Activated CD4-positive, CD25-positive, alpha-beta regulatory T cell treated with anti-CD3 and anti-CD28 coated beads, Interleukin-2, amount 50 U/mL, for 24 hours (primary cell): ENCODE measurements around the gene ARAP3.

ENCODE experiments used
- ATAC-seq, 2 donors: fragments of 150-1000 bp; cut with Tn5 transposase; one replicate each; pipeline ENCODE4 v1.10.0; 2021; ENCODE audit warnings: mild to moderate bottlenecking in 1 of 2, moderate library complexity in 1 of 2

Gene ARAP3

GRCh38 chr5:141669520-141669919 is 12.5 kb downstream of the ARAP3 start:
- no peak for ATAC-seq

DNA sequence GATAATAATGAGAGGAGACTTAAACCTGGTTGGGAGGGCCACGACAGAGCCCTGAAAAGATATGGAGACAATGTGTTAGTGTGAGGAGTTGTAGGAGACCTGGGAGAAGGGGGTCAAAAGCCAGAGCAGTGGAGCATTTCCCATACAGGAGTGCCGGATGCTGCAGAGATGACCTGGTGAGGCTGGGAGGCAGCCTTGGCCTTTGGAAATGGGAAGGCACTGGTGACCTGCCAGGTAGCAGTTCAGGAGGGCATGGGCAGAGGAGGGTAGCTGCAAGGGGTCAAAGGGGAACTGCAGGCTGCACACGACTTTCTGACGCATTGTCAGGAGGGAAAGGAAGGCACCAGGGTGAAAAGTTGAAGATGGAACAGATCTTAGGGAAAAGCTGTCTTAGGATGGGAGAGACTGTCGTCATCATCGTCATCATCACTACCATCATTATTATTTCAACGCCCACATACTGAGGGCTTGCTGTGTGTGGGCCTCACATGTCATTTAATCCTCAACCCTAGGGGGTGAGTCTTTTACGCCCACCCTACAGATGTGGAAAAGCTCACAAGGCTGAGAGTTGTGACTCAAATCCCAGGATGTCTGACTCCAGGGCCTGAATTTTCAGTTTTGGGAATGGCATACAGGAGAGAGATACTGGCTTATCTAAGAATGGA is 13.3 kb downstream of the ARAP3 start:
- ATAC-seq: no peak

DNA sequence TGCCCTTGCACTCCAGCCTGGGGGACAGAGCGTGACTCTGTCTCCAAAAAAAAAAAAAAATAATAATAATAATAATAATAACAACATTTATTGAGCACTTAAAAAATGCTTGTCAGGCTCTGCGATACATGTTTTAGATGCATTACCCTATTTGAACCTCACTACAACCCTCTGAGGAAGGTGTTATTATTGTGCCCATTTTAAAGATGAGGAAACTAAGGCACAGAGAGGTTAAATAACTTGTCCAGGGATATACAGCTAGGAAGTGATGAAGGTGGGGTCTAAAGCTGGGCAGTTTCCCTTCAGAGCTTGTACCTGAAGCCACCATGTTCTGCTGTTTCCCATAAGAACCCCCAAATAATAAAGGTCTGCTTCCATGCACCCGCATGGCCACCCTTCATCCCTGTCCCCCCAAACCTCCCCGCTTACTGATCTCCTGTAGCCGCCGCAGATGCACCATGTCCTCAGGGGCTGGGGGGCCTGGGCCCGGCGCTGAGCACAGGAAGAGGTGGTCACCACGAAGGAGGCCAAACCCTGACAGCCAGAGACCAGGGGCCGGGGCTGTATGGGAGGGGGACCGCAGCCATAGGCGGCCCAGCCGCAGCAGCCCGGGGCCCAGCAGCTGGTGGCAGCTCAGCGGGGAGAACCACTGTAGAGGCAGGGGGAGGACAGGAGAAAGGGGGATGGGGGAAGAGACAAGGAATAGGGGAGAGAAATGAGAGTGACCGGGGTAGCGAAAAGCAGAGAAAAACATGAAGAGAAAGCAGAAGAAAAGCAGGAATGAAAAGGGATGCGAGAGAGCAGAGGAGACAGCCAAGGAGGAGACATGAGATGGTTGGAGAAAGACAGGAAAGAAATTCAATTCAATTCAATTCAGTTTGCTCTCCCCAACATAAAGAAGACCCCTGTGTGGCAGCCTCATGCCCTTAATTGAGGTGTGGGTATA is 15.8 kb downstream of the ARAP3 start:
- ATAC-seq: no peak

DNA sequence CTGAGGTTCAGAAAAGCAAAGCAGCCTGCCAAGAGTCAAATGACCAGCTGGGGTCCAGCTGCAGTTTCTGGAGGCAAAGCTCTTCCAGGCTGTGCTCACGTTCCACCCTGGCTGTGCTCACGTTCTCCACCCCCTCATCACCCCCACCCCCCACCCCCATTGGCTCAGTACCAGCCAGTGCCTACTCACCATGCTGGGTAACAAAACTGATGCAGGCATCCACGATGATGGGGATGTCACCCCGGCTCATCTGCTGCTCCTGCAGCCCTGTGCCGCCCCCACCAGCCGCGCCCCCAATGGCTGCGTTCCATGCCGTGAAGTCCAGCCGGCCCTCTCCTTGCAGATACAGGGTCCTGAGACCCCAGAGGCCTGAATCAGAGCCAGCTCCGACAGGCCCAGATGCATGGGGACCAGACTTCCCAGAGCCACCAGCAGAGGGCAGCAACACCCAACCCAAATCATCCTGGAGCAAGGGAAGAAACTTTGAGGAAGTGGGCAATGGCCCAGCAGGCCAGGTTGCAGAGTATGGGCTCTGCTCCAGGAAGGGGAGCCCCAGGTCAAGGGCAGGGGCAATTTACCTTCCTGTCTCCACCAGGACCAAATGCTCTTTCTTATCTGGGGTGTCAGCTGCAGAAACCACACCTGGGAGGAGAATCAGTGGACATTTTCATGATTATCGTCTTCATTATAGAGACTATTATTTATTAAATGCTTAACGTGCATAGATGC is 17.1 kb downstream of the ARAP3 start:
- peak; percentile 85 to 87 for ATAC-seq

GRCh38 chr5:141663506-141663905 is 18.5 kb downstream of the ARAP3 start:
- no peak for ATAC-seq

DNA sequence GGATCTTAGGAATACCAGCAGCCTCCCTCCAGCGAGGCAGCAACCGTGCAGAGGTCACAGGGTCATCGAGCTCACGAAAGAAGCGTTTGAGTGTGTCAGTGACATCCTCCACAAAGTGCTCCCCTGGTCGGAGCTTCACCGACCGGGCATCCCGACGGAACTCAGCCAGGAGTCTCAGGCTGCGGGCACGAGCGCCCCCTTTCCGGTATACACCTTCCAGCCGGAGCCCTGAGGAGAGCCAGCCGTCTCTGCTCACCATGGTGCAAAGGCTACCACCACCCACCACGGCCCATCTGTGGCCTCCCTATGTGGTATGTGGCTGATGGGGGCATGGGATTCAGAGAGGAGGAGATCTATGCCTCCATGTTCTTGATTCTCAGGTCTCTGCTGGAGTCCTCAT is 20.0 kb downstream of the ARAP3 start:
- ATAC-seq: no peak

DNA sequence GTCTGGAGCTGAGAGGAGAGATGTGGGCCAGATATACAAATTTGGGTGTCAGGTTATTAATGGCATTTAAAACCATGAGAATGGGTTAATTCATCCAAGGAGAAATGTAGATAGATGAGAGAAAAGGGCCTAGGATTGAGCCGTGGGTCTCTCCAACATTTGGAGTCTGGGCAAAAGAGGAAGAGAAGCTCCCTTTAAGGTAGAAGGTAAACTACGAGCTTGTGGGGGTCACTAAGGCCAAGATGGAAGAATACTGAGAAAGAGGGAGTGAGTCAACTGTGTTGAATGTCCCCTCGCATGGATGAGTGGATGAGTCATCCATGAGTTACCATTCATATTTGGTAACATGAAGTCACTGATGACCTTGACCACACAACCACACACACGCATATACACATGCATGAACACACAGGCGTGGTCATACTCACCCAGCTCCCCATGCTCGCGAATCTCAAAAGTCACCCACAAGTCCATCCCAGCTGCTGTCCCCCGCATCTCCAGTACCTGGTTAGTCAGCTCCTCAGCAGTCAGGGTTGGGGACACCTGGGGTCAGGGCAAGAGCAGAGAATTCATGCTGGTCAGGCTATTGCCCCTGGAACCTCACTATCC is 24.0 kb downstream of the ARAP3 start:
- peak; percentile 67 to 81 for ATAC-seq

DNA sequence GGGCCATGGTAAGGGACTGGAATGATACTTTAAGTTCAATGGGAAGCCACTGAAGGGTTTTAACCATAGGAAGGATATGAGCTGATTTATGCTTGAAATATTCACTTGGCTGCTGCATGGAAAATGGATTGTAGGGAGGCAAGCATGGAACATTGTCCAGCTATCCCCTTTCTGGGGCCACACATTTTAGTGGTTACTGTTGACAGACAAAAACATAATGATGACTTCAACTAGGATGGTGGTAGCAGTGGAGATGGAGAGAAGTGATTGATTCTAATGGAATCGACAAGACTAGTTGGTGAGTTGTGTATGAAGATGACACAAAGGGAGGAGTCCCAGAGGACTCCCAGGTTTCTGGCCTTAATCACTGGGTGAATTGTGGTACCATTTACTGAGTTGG is 24.6 kb downstream of the ARAP3 start:
- no peak for ATAC-seq

GRCh38 chr5:141656396-141656795 is 25.6 kb downstream of the ARAP3 start:
- ATAC-seq: no peak

DNA sequence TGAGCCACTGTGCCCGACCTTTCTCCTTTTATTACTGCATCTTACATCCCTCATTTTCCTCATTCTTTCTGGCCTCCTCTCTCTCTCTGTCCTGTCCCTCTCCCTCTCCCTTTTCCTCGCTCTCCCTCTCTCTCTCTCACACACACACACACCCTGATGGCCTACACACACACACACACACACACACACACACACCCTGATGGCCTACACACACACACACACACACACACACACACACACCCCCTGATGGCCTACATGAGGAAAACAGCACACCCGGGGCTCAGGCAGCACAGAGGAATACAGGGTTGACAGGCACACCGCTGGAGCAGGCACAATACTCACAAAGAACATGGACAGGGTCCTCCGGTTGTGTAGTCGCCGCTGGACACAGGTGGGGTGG is 27.0 kb downstream of the ARAP3 start:
- ATAC-seq: no peak

DNA sequence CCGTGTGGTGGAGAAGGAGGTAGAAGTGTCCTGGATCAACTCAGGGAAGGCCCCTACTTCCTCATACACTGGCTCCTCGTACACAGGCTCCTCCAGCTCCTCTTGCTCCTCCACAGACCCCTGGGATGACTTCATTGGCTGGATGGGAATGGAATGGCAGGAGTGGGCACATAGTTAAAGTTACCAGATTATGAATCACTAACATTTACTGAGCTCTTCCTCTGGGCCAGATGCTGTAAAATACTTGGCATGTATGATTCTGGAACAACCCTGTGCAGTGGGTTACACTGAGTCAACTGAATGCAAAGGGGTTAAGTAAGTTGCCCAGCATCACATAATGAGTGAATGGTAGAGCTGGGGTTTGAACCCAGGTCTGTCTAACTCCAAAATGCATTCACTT is 27.7 kb downstream of the ARAP3 start:
- ATAC-seq: no peak

GRCh38 chr5:141651728-141652105 is 30.3 kb downstream of the ARAP3 start:
- ATAC-seq: no peak

- peak; percentile 87 to 89 for ATAC-seq
Measured at GRCh38 chr5:141650851-141651727, 30.9 kb downstream of the ARAP3 start, which contains the start of gene FCHSD1. Gene FCHSD1 (minus strand): TSS chr5:141651418. CDS start chr5:141651368, 50 bp downstream.

DNA sequence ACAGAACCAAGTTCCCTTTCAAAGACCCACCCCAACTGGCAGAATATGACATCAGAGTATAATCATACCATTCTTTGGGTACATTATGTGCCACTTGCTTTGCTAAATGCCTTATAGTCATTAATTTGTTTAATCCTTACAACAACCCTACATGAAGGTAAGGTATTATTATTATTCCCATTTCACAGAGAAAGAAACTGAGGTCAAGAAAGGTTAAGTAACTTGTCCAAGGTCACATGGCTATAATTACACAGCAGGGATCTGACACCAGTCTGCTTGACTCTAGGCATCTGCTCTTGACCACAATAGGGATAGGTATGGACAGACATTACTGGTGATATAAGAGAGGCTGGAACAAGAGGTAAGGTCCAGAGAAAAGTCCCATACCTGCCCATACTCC is 32.1 kb downstream of the ARAP3 start:
- ATAC-seq: no peak

DNA sequence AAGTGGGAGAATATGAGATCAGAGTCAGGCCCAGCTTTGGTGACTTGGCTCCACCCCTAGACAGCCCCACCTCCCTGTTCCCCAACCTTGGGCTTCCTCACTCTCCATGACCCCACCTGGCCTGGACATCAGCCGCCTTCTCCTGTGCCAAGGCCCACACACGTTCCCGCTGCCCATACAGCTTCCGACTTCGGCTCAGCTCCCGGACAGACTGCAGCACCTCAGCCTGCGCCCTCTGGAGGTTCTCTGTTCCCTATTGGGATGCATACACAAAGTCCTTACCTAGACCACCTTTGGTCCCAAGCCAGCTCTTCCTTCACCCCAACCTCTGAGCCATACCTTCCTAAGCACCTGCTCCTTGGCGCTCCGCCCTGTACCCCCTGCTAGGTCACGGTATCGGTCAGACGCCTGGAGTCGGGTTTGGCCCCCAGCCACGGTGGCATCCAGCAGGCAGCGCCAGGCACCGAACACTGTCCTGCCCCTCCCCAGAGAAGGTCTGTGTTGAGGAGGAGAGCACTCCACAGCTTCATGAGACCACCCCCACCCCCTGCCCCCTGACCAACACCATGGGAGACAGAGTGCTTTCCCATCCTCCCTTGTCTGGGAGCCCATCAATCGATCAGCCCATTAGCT is 32.9 kb downstream of the ARAP3 start:
- ATAC-seq: no peak

DNA sequence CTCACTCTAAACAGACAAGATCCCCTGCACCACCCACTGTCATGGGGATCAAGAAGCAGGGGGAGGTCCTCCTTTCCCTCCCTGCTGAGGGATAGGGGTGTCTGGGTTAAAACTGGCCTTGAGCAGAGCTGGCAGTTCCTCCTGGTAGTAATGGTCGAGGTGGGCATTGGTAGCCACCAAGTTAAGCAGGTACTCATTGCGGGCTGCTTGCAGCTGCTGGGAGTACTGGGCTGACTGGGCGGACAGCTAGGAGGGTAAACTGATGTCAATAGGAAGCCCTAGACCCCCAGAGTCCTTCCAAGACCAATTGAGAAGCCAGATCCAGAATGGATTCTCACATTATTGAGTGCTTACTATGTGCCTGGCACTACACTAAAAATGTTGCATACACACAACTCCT is 34.2 kb downstream of the ARAP3 start:
- ATAC-seq: no peak

GRCh38 chr5:141647242-141647641 is 34.8 kb downstream of the ARAP3 start:
- ATAC-seq: no peak

DNA sequence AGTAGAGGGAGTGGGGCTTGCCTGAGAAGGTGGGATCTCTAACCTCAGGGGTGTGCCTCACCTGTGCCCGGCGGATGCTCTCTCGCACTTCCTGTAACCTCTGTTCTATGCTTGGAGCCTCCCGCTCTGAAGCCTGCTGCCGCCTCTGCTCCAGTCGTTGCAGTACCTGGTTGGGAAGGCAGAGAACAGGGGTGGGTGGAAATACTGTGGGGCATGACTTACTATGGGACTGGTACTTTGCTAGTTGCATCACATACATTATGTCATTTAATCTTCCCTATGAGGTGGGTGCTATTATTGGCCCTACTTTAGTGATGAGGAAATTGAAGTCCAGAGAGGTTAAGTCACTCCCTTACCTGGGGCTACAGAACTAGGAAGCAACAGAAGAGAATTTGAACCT is 36.0 kb downstream of the ARAP3 start:
- ATAC-seq: no peak

DNA sequence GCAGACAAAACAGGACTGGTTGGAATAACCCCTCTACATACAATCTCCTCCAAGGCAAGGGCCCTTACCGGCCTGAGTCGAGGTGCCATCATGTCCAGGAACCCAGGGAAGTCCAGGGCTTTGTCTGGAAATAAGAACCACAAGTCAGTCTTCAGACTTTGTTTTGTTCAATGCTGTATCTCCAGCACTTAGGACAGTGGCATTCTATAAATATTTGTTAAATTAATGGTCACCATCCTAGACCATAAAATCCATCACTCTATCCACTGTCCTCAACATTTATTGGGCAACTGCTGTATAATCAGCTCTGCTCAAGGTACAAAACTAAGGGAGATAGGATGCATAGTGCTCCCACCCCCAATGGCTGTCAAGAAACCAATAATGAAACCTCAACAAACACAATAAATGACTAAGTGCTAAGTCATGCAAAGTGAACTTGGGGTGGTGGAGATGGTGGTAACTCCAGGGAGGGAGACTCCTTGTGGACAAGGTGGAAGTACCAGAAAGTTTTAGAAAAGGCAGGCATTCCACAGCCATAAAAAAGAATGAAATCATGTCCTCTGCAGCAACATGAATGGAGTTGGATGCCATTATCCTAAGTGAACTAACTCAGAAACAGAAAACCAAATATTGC is 40.3 kb downstream of the ARAP3 start:
- ATAC-seq: peak; percentile 61 to 75

DNA sequence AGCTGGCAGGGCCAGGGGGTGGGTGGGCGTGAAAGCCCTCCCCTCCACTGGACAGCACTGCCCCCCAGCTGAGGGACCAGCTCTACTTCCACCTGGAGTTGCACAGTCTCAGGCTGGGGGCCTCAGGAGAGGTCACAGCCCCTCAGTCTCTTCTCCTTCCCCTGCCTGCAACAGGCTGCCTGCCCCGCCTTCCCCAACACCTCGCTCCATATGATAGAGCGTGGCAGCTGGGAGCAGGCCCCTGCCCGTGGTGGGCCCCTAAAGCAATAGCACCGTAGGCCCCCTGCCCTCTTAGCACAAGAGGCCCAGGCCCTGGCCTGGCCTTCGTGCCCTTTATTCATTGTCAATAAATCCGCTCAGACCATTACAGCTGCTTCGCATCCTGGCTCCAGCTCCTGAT is 41.3 kb downstream of the ARAP3 start:
- ATAC-seq: no peak

- no peak for ATAC-seq
Measured at GRCh38 chr5:141640051-141640415, 42.0 kb downstream of the ARAP3 start.
